B cell (primary cell): Measurements from ENCODE around the gene FOLH1.
"Not testable (repeated sequence)": the region's sequence is repeated elsewhere in the genome, so short reads cannot be mapped to it uniquely, and the experiment has no call there.

Source experiments
- CTCF ChIP-seq: fragments of 200-600 bp; IDR thresholded peaks from one replicate; pipeline ENCODE4 v1.8.0; 2022; ENCODE audit warnings: antibody characterized with exemption, mild to moderate bottlenecking
- EZH2 ChIP-seq: IDR thresholded peaks from 2 replicates; pipeline ENCODE4 v1.6.1; 2012; ENCODE audit warnings: borderline replicate concordance, low read depth, mild to moderate bottlenecking, moderate library complexity, low read length; ENCODE audit not compliant: insufficient read depth, poor library complexity, severe bottlenecking

GRCh38 chr11:49177936-49178335 is 30.5 kb downstream of the FOLH1 start:
- TF ChIP-seq CTCF, EZH2: not testable (repeated sequence)
